ENCODE results near the gene ADAMTS20. TPM values are rescaled to one million over a fixed set of nuclear protein-coding genes. Genes with fewer than 3 reads are reported as not detected.

Gene ADAMTS20
- total RNA-seq, 4 donors from 2014 or later, result not detected

GRCh38 chr12:43493261-43493797 is 58.7 kb downstream of the ADAMTS20 start:
- Histone ChIP-seq H3K4me1 (no peaks in the 10 kb centered on the region), H3K27me3 (no peaks in the 10 kb centered on the region), H3K9me3 (no peaks in the 10 kb centered on the region), H3K36me3 (no peaks in the 10 kb centered on the region), H3K27ac (no peak overlapping the region), H3K4me3 (no peak overlapping the region)
- 82 to 88% methylated on average over 2 of the region's 2 CpGs for WGBS, 2 donors (ENCODE audit: low coverage in 1 of 2)
- TF ChIP-seq CTCF (IDR thresholded peaks at IDR 0.05) (no peak), POLR2A (IDR thresholded peaks at IDR 0.05) (no peak), POLR2AphosphoS5 (IDR thresholded peaks at IDR 0.05) (no peak), EP300 (IDR thresholded peaks at IDR 0.05) (no peak)
- no peak for ATAC-seq

DNA sequence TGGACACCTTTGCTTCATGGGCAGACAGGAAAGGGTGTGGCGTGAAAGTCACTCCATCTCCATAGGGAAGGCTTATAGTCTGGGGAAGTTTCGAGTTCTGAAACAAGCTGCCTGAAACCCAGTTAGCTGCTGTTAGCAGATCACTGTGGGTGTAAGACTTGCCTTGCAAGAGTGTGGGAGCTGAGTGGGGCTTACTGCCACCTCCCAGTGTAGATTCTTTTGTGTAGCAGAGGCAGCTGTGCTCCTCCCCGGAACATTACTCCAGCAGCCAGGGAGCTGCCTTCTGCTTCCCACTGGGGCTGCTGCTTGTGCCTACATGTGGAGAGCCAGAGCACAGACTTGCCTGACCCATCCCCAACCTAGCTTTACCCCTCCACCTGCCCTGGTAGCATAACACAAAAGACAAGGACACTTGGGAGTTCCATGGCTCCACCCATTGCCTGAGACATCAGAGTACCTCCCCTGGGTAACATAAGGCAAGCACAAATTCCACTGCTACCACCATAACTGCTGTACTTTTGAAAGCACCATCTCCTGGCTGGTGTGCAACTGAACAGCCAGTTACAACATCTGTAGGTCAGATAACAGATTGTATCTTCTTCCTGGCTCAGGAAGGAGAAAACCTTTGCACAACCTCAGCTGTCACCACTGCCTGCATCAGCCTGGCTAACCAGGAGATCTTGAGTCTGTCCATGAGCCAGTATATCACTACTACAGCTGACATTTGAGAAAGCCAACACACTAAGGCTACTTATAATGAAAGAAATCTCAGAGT is 69.5 kb downstream of the ADAMTS20 start:
- Histone ChIP-seq H3K4me3 (no peak overlapping the region), H3K4me1 (no peaks in the 10 kb centered on the region), H3K27ac (no peak overlapping the region), H3K36me3 (no peaks in the 10 kb centered on the region), H3K27me3 (no peaks in the 10 kb centered on the region), H3K9me3 (peaks cover 0 to 18% (median 0%) of the 10 kb centered on the region in 3 donors)
- TF ChIP-seq POLR2A (IDR thresholded peaks at IDR 0.05), result no peak
- TF ChIP-seq POLR2AphosphoS5 (IDR thresholded peaks at IDR 0.05), result no peak
- no peak for TF ChIP-seq EP300 (IDR thresholded peaks at IDR 0.05)
- TF ChIP-seq CTCF (IDR thresholded peaks at IDR 0.05), result no peak
- ATAC-seq, result no peak
- 80% methylated on average over 1 of the region's 3 CpGs; no CpG with 5 or more reads in 1 of the 2 donors for WGBS, 2 donors (ENCODE audit: low coverage in 1 of 2)

GRCh38 chr12:43480591-43480990 is 71.4 kb downstream of the ADAMTS20 start:
- no peak for TF ChIP-seq EP300 (IDR thresholded peaks at IDR 0.05)
- no peak for TF ChIP-seq CTCF (IDR thresholded peaks at IDR 0.05)
- no peak for TF ChIP-seq POLR2A (IDR thresholded peaks at IDR 0.05)
- TF ChIP-seq POLR2AphosphoS5 (IDR thresholded peaks at IDR 0.05), result no peak
- no peaks in the 10 kb centered on the region for H3K36me3 ChIP-seq
- H3K4me3 ChIP-seq, result no peak overlapping the region
- 65 to 80% methylated on average over 3 of the region's 3 CpGs for WGBS, 2 donors (ENCODE audit: low coverage in 1 of 2)
- H3K4me1 ChIP-seq, result no peaks in the 10 kb centered on the region
- H3K27me3 ChIP-seq, result no peaks in the 10 kb centered on the region
- H3K27ac ChIP-seq, result no peak overlapping the region
- ATAC-seq, result no peak
- peaks cover 0 to 6% (median 0%) of the 10 kb centered on the region in 3 donors for H3K9me3 ChIP-seq

DNA sequence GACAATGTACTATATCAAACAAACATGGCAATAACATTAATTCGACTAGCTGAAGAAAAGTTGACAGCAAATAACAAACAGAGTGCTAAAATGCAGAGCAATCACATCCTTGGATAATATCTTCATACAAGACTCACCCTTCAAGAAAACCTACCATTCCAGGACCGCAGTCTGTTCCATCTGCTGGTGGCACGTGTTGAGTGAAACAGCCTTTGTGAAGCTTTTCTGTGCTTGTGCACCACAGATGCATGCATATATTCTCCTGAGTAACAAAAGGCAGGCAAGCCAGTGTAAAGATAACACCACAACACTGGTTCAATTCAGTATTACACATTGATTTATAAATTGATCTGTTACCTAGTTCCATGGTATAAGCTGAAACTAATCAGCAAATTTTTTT is 89.3 kb downstream of the ADAMTS20 start:
- no peak for ATAC-seq
- Histone ChIP-seq H3K9me3 (no peaks in the 10 kb centered on the region), H3K27ac (no peak overlapping the region), H3K4me3 (no peak overlapping the region), H3K36me3 (no peaks in the 10 kb centered on the region), H3K4me1 (no peaks in the 10 kb centered on the region), H3K27me3 (no peaks in the 10 kb centered on the region)
- 63 to 80% methylated on average over 2 to 3 of the region's 3 CpGs for WGBS, 2 donors (ENCODE audit: low coverage in 1 of 2)
- TF ChIP-seq CTCF (IDR thresholded peaks at IDR 0.05), result no peak

GRCh38 chr12:43462080-43462479 is 89.9 kb downstream of the ADAMTS20 start:
- TF ChIP-seq CTCF (IDR thresholded peaks at IDR 0.05), result no peak
- no peak for TF ChIP-seq POLR2A (IDR thresholded peaks at IDR 0.05)
- TF ChIP-seq POLR2AphosphoS5 (IDR thresholded peaks at IDR 0.05), result no peak
- TF ChIP-seq EP300 (IDR thresholded peaks at IDR 0.05), result no peak
- WGBS, 2 donors (ENCODE audit: low coverage in 1 of 2), result 45 to 80% methylated on average over 2 of the region's 2 CpGs
- Histone ChIP-seq H3K27me3 (no peaks in the 10 kb centered on the region), H3K4me3 (no peak overlapping the region), H3K27ac (no peak overlapping the region), H3K36me3 (no peaks in the 10 kb centered on the region), H3K4me1 (no peaks in the 10 kb centered on the region), H3K9me3 (no peaks in the 10 kb centered on the region)
- no peak for ATAC-seq

Data from gastroesophageal sphincter (tissue), 4 donors.